HepG2 (cell line): Measurements from ENCODE around the gene KCND3. TPM values are rescaled to one million over a fixed set of nuclear protein-coding genes. Genes with fewer than 3 reads are reported as not detected.
A peak's percentile ranks its signal among the peaks of the same experiment; 100 is the strongest.

Source experiments
- ADNP ChIP-seq: sonication (generic); formaldehyde crosslinking; IDR thresholded peaks from 2 replicates; pipeline ENCODE4 v1.4.0; 2020; ENCODE audit warnings: missing genetic modification reagents
- CREB1 ChIP-seq, 2 experiments: fragments of 450-650 bp in 1 of 2; IDR thresholded peaks; 2 replicates each; pipeline ENCODE4 v1.6.1; 2016 to 2017; ENCODE audit warnings: control low read depth in 1 of 2, mild to moderate bottlenecking in 1 of 2, missing compliant biosample characterization in 1 of 2, missing genetic modification characterization in 1 of 2
- MIXL1 ChIP-seq: IDR thresholded peaks from 2 replicates; pipeline ENCODE4 v1.6.1; 2016
- MXD4 ChIP-seq: IDR thresholded peaks from 2 replicates; pipeline ENCODE4 v1.6.1; 2016; ENCODE audit warnings: mild to moderate bottlenecking, missing biosample characterization, missing genetic modification reagents
- MYPOP ChIP-seq: sonication (generic); formaldehyde crosslinking; IDR thresholded peaks from 2 replicates; pipeline ENCODE4 v1.8.1; 2023; ENCODE audit warnings: mild to moderate bottlenecking, moderate library complexity, missing genetic modification reagents
- NFYB ChIP-seq: sonication (generic); formaldehyde crosslinking; IDR thresholded peaks from 2 replicates; pipeline ENCODE4 v1.4.0; 2020; ENCODE audit warnings: missing genetic modification reagents
- PITX1 ChIP-seq: sonication (generic); formaldehyde crosslinking; IDR thresholded peaks from 2 replicates; pipeline ENCODE4 v1.5.1; 2020; ENCODE audit warnings: mild to moderate bottlenecking, missing genetic modification reagents
- SP1 ChIP-seq, 2 experiments: fragments of 450-650 bp in 1 of 2; sonication (generic) in 1 of 2; formaldehyde crosslinking in 1 of 2; IDR thresholded peaks; 2 replicates each; pipeline versions ENCODE4 v1.4.0 to v1.6.1; 2016 to 2020; ENCODE audit warnings: missing genetic modification reagents in 1 of 2
- SPEN ChIP-seq: sonication (generic); formaldehyde crosslinking; IDR thresholded peaks from 2 replicates; pipeline ENCODE4 v1.5.1; 2020; ENCODE audit warnings: low read depth, mild to moderate bottlenecking, missing genetic modification reagents
- SSRP1 ChIP-seq: IDR thresholded peaks from 2 replicates; pipeline ENCODE4 v1.6.1; 2016; ENCODE audit warnings: control low read depth
- SYNCRIP ChIP-seq: fragments of 200-400 bp; formaldehyde crosslinking; IDR thresholded peaks from 2 replicates; pipeline ENCODE4 v1.6.1; 2018; ENCODE audit warnings: mild to moderate bottlenecking, low read depth, low read length; ENCODE audit not compliant: insufficient read depth
- TRIM22 ChIP-seq: fragments of 450-650 bp; IDR thresholded peaks from 2 replicates; pipeline ENCODE4 v1.6.1; 2017
- WIZ ChIP-seq: sonication (generic); formaldehyde crosslinking; IDR thresholded peaks from 2 replicates; pipeline ENCODE4 v1.5.1; 2020; ENCODE audit warnings: mild to moderate bottlenecking, missing genetic modification reagents
- ZBTB20 ChIP-seq: sonication (generic); formaldehyde crosslinking; IDR thresholded peaks from 2 replicates; pipeline ENCODE4 v1.8.1; 2023; ENCODE audit warnings: missing genetic modification reagents, low read depth, mild to moderate bottlenecking, borderline replicate concordance
- ZBTB46 ChIP-seq: sonication (generic); formaldehyde crosslinking; IDR thresholded peaks from 2 replicates; pipeline ENCODE4 v1.4.0; 2020; ENCODE audit warnings: mild to moderate bottlenecking, missing genetic modification reagents, borderline replicate concordance
- ZBTB7A ChIP-seq: sonication (generic); formaldehyde crosslinking; IDR thresholded peaks from 2 replicates; pipeline ENCODE4 v1.8.0; 2022; ENCODE audit warnings: mild to moderate bottlenecking, missing genetic modification reagents
- ZBTB7B ChIP-seq: sonication (generic); formaldehyde crosslinking; IDR thresholded peaks from 2 replicates; pipeline ENCODE4 v1.4.0; 2020; ENCODE audit warnings: missing genetic modification reagents
- ZFP90 ChIP-seq: sonication (generic); formaldehyde crosslinking; IDR thresholded peaks from 2 replicates; pipeline ENCODE4 v1.8.0; 2022; ENCODE audit warnings: missing genetic modification reagents, mild to moderate bottlenecking, inconsistent platforms, borderline replicate concordance
- ZNF143 ChIP-seq: sonication (generic); formaldehyde crosslinking; IDR thresholded peaks from 2 replicates; pipeline ENCODE4 v1.4.0; 2020; ENCODE audit warnings: missing genetic modification reagents
- ZNF280B ChIP-seq: sonication (generic); formaldehyde crosslinking; IDR thresholded peaks from 2 replicates; pipeline ENCODE4 v1.5.0; 2020; ENCODE audit warnings: missing genetic modification reagents, mild to moderate bottlenecking, borderline replicate concordance
- ZNF333 ChIP-seq: sonication (generic); formaldehyde crosslinking; IDR thresholded peaks from 2 replicates; pipeline ENCODE4 v1.4.0; 2020; ENCODE audit warnings: mild to moderate bottlenecking, missing genetic modification reagents, borderline replicate concordance
- ZNF335 ChIP-seq: sonication (generic); formaldehyde crosslinking; IDR thresholded peaks from 2 replicates; pipeline ENCODE4 v1.4.0; 2020; ENCODE audit warnings: missing genetic modification reagents
- ZSCAN20 ChIP-seq: sonication (generic); formaldehyde crosslinking; IDR thresholded peaks from 2 replicates; pipeline ENCODE4 v1.4.0; 2020; ENCODE audit warnings: missing genetic modification reagents, mild to moderate bottlenecking, borderline replicate concordance
- ZSCAN31 ChIP-seq: sonication (generic); formaldehyde crosslinking; IDR thresholded peaks from 2 replicates; pipeline ENCODE4 v1.5.0; 2020; ENCODE audit warnings: low read depth, mild to moderate bottlenecking, missing genetic modification reagents
- polyA plus RNA-seq, 8 experiments: library from polyadenylated mRNA; depleted of rRNA in 3 of 8; stranded (reverse) in 7 of 8; unstranded in 1 of 8; fragments of >200 nt; fragmentation: Illumina TruSeq in 4 of 8; extraction: Trizol in 4 of 8; gene quantifications; 2 replicates each; pipeline versions ENCODE4 v1.2.1 to v1.2.3, GENCODE V29; 2011 to 2016; ENCODE audit warnings: low read depth in 4 of 8, missing spikeins in 1 of 8, mixed read lengths in 1 of 8; ENCODE audit not compliant: insufficient read depth in 1 of 8
- total RNA-seq, 5 experiments: library from RNA; depleted of rRNA; stranded (reverse); fragments of >200 nt; fragmentation: Illumina TruSeq; extraction: Trizol; gene quantifications; 2 replicates each; pipeline ENCODE4 v1.2.3, GENCODE V29; 2016; ENCODE audit warnings: low read depth in 1 of 5

The KCND3 gene
- total and polyA plus RNA-seq, 2 of the 13 experiments (the other 11 are each of a cell fraction or from before 2014, with no cell fraction given), result 0.04 TPM; not detected in 1

- TF ChIP-seq ZBTB46 (CRISPR knock-in tag) (no peak), ZSCAN31 (peak; percentile 60; the same call in 1 of the 2 replicates), ZNF143 (CRISPR knock-in tag) (peak; percentile 62), ZBTB7A (0 out of 2 replicates have a peak, but pooled peaks have one; percentile 51), WIZ (CRISPR knock-in tag) (0 out of 2 replicates have a peak, but pooled peaks have one; percentile 59), PITX1 (peak; percentile 82), SSRP1 (CRISPR knock-in tag) (no peak), CREB1 (IDR thresholded peaks at IDR 0.05) (no peak), CREB1 (CRISPR knock-in tag; IDR thresholded peaks at IDR 0.05) (no peak), SPEN (CRISPR knock-in tag) (peak; percentile 78; the same call in 1 of the 2 replicates), ZNF280B (CRISPR knock-in tag) (peak; percentile 72; the same call in 1 of the 2 replicates), TRIM22 (no peak), SP1 (IDR thresholded peaks at IDR 0.05) (no peak), SP1 (CRISPR knock-in tag; IDR thresholded peaks at IDR 0.05) (peak; percentile 47; the same call in 1 of the 2 replicates), MIXL1 (CRISPR knock-in tag) (peak; percentile 40; the same call in 1 of the 2 replicates), ZFP90 (CRISPR knock-in tag) (peak; percentile 80; the same call in 1 of the 2 replicates), ZNF333 (CRISPR knock-in tag) (0 out of 2 replicates have a peak, but pooled peaks have one; percentile 4), MYPOP (CRISPR knock-in tag) (peak; percentile 98), ZNF335 (CRISPR knock-in tag) (peak; percentile 72; the same call in 1 of the 2 replicates), MXD4 (CRISPR knock-in tag) (peak; percentile 51; the same call in 1 of the 2 replicates), SYNCRIP (no peak), ZSCAN20 (CRISPR knock-in tag) (no peak; the same call in 1 of the 2 replicates), NFYB (peak; percentile 97), ZBTB7B (CRISPR knock-in tag) (peak; percentile 80), ADNP (CRISPR knock-in tag) (no peak), ZBTB20 (CRISPR knock-in tag) (peak; percentile 57; the same call in 1 of the 2 replicates)
Observed at GRCh38 chr1:111739194-111739924, 250.1 kb downstream of the KCND3 start, which contains the start of gene INKA2 (continued).
